HS-5 (cell line): ENCODE results near the gene SNX15.
"Not testable (repeated sequence)": the region's sequence is repeated elsewhere in the genome, so short reads cannot be mapped to it uniquely, and the experiment has no call there.

ENCODE experiments used
- DNase-seq: peaks from one replicate; pipeline ENCODE4 v3.0.0-alpha.2; 2012; ENCODE audit warnings: low read depth

Gene SNX15

GRCh38 chr11:65016705-65017104 is 10.5 kb upstream of the SNX15 start:
- DNase-seq = no peak

GRCh38 chr11:65017937-65018336 is 9.3 kb upstream of the SNX15 start:
- no peak for DNase-seq

- DNase-seq = no peak
Measured at GRCh38 chr11:65019824-65020223, 7.4 kb upstream of the SNX15 start.

DNA sequence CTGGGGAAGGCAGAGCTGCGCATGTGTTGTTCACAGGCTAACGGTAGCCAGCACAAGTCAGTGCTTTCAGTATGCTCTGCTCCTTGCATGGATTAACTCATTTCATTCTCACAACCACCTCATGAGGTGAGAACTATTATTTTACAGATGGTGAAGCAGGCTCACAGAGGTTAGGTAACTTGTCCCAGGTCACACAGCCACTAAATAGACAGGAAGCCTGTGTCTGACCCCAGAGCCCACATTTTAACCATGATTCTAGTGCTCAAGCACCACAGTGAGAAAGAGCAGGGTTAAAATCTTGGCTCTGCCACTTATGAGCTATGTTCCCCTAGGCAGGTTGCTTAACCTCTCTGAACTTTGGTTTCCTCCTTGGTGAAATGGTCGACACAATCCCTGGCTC is 6.2 kb upstream of the SNX15 start:
- DNase-seq = no peak

GRCh38 chr11:65021509-65021908 is 5.7 kb upstream of the SNX15 start:
- DNase-seq = no peak

DNA sequence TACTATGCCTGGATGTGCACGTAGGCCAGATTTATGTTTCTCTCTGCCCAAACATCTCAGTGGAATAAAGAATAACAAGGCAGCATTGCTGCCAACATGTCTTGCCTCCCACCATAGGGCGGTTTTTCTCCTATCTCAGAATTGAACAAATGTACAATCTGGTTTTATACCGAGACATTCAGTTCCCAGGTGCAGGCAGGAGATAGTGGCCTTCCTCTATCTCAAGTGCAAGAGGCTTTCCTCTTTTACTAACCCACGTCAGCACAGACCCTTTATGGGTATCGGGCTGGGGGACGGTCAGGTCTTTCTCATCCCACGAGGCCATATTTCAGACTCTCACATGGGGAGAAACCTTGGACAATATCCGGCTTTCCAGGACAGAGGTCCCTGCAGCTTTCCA is 3.7 kb upstream of the SNX15 start:
- not testable (repeated sequence) for DNase-seq

- no peak for DNase-seq
Measured at GRCh38 chr11:65026810-65027209, 429 bp upstream of the SNX15 start.

DNA sequence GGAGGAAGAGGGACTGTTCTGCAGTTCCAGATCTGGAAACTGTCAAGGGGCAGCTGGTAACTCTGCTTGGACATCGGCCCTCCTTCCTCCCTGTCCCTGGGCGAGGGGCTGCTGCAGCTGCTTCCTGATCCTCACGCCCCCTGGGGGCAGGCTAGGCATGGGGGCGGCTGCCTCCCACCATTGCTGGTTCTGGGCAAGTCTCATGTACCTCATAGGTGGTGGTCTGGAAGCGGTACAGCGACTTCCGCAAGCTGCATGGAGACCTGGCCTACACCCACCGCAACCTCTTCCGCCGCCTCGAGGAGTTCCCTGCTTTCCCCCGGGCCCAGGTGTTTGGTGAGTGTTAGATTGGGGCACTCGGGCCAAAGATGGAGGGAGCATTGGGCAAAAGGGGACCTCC is 5.0 kb downstream of the SNX15 start:
- DNase-seq = no peak

DNA sequence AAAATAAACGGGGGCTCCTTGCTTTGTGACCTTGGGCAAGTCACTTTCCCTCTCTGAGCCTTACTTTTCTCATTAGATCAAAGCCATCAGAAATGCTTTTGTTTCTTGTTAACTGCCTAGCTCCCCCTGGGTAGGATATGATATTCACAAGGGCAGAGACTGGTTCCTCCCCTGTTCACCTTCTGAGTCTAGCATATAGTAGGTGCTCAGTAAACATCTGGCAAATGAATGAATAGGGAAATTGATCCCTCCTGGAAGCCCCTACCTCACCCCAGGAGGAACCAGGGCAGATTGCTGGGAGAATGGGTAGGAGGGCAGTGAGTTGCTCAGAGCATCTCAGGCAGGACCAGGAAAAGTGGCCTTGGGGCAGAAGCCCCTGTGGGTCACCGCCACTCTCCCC is 7.2 kb downstream of the SNX15 start:
- no peak for DNase-seq

DNA sequence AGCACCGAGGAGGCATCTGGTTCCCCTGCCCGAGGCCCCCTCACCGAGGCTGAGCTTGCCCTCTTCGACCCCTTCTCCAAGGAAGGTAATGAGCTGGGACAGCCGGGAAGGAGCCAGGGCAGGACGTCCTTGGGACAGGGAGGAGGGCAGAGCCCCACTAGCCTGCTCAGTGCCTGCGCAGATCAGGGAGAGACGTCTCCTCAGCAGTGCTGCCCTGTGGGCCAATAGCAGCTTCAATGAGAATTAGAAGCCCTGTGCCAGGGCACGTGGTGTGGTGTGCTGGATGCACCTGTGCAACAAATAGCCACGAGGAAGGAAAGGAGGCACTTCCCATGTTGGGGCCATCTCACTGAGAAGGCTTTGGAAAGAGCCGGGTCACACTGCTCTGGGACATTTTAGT is 8.3 kb downstream of the SNX15 start:
- DNase-seq = no peak

DNA sequence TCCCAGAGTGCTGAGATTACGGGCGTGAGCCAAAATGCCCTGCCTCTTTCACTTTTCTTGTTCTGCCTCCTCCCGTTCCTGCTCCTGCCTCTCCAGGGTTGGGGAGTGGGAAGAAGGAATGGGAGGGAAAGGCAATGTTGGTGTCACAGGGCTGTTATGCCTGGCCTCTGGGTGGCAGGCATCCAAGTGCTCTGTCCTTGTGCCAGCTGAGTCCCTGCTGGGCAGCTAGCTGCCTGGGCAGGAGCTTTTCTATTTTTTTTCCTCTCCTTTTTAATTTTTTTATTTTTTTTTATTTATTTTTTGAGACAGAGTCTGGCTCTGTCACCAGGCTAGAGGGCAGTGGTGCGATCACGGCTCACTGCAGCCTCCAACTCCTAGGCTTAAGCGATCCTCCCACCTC is 9.7 kb downstream of the SNX15 start:
- DNase-seq = no peak

DNA sequence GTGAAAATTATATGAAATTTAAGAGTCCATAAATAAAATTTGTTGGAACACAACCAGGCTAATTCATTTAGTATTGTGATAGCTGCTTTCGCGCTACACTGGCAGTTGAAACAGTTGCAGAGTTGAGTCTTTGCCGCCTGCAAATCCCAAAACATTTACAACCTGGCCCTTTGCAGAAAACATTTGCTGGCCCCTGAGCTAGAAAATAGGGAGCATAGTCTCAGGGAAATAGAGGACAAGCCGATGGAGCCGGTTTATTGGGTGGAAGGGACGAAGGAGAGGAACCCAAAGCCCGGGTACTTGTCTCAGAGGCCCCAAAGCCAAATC is 13.2 kb downstream of the SNX15 start:
- DNase-seq = no peak

DNA sequence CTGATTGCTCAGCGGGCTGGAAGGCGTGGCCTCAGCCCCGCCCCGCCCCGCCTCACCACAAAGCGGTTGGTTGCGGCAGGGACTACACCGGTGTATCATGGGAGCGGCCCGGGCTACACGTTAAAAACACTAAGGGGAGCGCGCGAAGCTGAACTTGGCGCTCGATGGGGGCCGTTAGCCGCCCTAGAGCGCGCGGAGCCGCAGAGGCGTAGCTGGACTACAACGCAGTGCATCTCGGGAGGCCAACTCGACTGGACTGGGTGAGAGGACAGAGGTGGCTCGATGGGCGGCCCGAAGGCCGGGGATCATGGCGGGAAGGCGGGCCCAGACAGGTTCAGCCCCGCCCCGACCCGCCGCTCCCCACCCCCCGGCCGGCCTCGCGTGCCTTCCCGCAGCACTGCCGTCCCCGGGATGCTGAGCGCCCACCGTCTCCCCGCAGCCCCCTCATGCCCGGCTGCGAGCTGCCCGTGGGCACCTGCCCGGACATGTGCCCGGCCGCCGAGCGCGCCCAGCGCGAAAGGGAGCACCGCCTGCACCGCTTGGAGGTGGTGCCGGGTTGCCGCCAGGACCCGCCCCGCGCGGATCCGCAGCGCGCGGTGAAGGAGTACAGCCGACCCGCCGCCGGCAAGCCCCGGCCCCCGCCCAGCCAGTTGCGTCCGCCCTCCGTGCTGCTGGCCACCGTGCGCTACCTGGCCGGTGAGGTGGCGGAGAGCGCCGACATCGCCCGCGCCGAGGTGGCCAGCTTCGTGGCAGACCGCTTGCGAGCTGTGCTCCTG is 13.8 kb downstream of the SNX15 start, which contains the start of gene SAC3D1:
TSS of gene SAC3D1 (plus strand) at position 364 of the 776 bp plus-strand sequence. CDS start at position 447, 83 bp downstream.
- peak; percentile 90 for DNase-seq

DNA sequence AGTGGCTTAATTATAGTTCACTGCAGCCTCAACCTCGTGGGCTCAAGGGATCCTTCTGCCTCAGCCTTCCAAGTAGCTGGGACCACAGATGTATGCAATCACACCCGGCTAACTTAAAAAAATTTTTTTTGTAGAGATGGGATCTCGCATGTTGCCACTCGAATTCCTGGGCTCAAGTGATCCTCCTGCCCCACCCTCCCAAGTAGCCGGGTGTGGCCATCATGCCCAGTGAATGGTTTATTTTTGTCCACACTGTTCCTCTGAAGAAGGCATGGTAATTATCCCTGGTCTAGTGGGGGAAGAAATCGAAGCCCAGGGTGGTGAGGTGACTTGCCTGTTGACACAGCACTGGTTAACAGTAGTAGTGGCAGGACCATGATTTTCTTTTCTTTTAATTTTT is 15.7 kb downstream of the SNX15 start:
- no peak for DNase-seq

DNA sequence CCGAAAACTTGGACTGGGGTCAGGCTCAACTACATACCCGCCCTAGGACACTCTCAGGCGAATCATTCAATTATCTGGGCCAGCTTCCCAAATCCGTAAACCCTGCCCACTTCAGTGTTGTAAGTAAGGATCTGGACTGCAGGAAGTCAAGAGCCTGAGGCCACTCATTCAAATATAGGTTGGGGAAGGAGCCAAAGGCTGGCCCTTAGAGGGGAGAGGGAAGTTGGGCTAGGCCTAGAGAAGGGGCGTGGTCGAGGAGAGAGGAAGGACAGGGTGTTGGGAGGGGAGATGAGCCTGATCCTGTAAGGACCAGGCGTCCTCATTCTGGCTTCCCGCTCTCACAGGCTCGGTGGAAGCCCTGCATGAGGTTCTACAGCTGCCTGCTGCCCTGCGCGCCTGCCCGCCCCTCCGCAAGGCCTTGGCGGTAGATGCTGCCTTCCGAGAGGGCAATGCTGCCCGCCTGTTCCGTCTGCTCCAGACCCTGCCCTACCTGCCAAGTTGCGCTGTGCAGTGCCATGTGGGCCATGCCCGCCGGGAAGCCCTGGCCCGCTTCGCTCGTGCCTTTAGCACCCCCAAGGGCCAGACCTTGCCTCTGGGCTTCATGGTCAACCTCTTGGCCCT is 16.8 kb downstream of the SNX15 start:
- DNase-seq = peak; percentile 47

GRCh38 chr11:65045061-65045460 is 17.8 kb downstream of the SNX15 start:
- DNase-seq = no peak

- no peak for DNase-seq
Measured at GRCh38 chr11:65045728-65046127, 18.5 kb downstream of the SNX15 start.

GRCh38 chr11:65047581-65048422 is 20.6 kb downstream of the SNX15 start:
- DNase-seq = no peak

GRCh38 chr11:65051398-65051858 is 24.2 kb downstream of the SNX15 start:
- no peak for DNase-seq

- DNase-seq = no peak
Measured at GRCh38 chr11:65053827-65054508, 26.7 kb downstream of the SNX15 start.

- DNase-seq = no peak
Measured at GRCh38 chr11:65055538-65055937, 28.3 kb downstream of the SNX15 start.

GRCh38 chr11:65056999-65057398 is 29.8 kb downstream of the SNX15 start:
- no peak for DNase-seq
